SU-DHL-6 (cell line): Measurements from ENCODE around the gene NSG1.

Source experiments
- H2AFZ ChIP-seq: fragments of 200-600 bp; sonication (generic); 2 replicates; pipeline ENCODE4 v1.6.1; 2014; ENCODE audit warnings: low read depth, mild to moderate bottlenecking, moderate library complexity, mixed read lengths, antibody characterized with exemption, low read length; ENCODE audit not compliant: severe bottlenecking
- H3F3A ChIP-seq: fragments of 200-600 bp; shearing (Covaris generic); 2 replicates; pipeline ENCODE4 v1.6.0; 2016; ENCODE audit warnings: antibody characterized with exemption, mild to moderate bottlenecking; ENCODE audit not compliant: insufficient read depth
- H3K27ac ChIP-seq: fragments of 200-600 bp; sonication (generic); 2 replicates; pipeline ENCODE4 v1.5.1; 2016; ENCODE audit warnings: low read depth, mild to moderate bottlenecking, low read length, moderate library complexity, mixed read lengths
- H3K27me3 ChIP-seq: fragments of 200-600 bp; sonication (generic), shearing (Covaris generic); 2 replicates; pipeline ENCODE4 v1.6.0; 2014; ENCODE audit warnings: mild to moderate bottlenecking, low read length
- H3K36me3 ChIP-seq: fragments of 200-600 bp; sonication (generic); 2 replicates; pipeline ENCODE4 v1.6.1; 2014; ENCODE audit warnings: mild to moderate bottlenecking, low read length, mixed read lengths
- H3K4me2 ChIP-seq: fragments of 300-600, 200-600 bp; shearing (Covaris generic), sonication (generic); 2 replicates; pipeline ENCODE4 v1.6.0; 2014; ENCODE audit warnings: low read length, low read depth, mild to moderate bottlenecking; ENCODE audit not compliant: poor library complexity, severe bottlenecking
- H3K4me3 ChIP-seq: fragments of 200-600 bp; sonication (generic); 2 replicates; pipeline ENCODE4 v1.5.1; 2014; ENCODE audit warnings: antibody characterized with exemption, low read length, mild to moderate bottlenecking, mixed read lengths; ENCODE audit not compliant: insufficient read depth, poor library complexity, severe bottlenecking
- H3K79me2 ChIP-seq: fragments of 200-600 bp; sonication (generic); 2 replicates; pipeline ENCODE4 v1.6.1; 2014; ENCODE audit warnings: mild to moderate bottlenecking, low read length, moderate library complexity; ENCODE audit not compliant: insufficient read depth
- H3K9ac ChIP-seq: fragments of 200-600 bp; sonication (generic); 2 replicates; pipeline ENCODE4 v1.7.0; 2014; ENCODE audit warnings: mild to moderate bottlenecking, low read length
- H3K9me2 ChIP-seq: fragments of 200-600 bp; sonication (generic); replicated peaks from 2 replicates; pipeline ENCODE4 v1.6.1; 2014; ENCODE audit warnings: low read length; ENCODE audit not compliant: insufficient read depth
- H3K9me3 ChIP-seq: fragments of 200-600 bp; sonication (generic); 2 replicates; pipeline ENCODE4 v1.6.1; 2014; ENCODE audit warnings: low read length, mixed read lengths; ENCODE audit not compliant: insufficient read depth
- H4K20me1 ChIP-seq: fragments of 200-600 bp; sonication (generic); 2 replicates; pipeline ENCODE4 v1.6.1; 2014; ENCODE audit warnings: low read depth, mild to moderate bottlenecking, antibody characterized with exemption, low read length, moderate library complexity, mixed read lengths
- CTCF ChIP-seq: fragments of 200-600 bp; sonication (generic); IDR thresholded peaks from one replicate; pipeline ENCODE4 v1.5.1; 2017; ENCODE audit warnings: antibody characterized with exemption, mild to moderate bottlenecking, low read length, moderate library complexity; ENCODE audit not compliant: insufficient read depth, poor library complexity, severe bottlenecking
- EZH2phosphoT487 ChIP-seq: fragments of 200-600 bp; sonication (generic), shearing (Covaris generic); conservative IDR thresholded peaks from 2 replicates; pipeline ENCODE4 v1.6.1; 2018; ENCODE audit warnings: mild to moderate bottlenecking, antibody characterized with exemption, low read length, moderate library complexity, mixed read lengths

The NSG1 gene

GRCh38 chr4:4390515-4391240, 3.8 kb downstream of the NSG1 start:
- peaks cover 12% of the 10 kb centered on the region; the same call in 1 of the 2 replicates for H3K79me2 ChIP-seq
- H3K4me3 ChIP-seq = no peak overlapping the region
- no peak overlapping the region for H3K4me2 ChIP-seq
- TF ChIP-seq EZH2phosphoT487 (no peak), CTCF (no peak)
- H2AFZ ChIP-seq = no peak overlapping the region
- no peaks in the 10 kb centered on the region for H3K27me3 ChIP-seq
- 0 out of 2 replicates have a peak, but pooled peaks cover 5% of the 10 kb centered on the region for H3F3A ChIP-seq
- H3K36me3 ChIP-seq = no peaks in the 10 kb centered on the region
- H3K9me3 ChIP-seq = no peaks in the 10 kb centered on the region
- H3K9me2 ChIP-seq = no peaks in the 10 kb centered on the region
- H3K9ac ChIP-seq = no peak overlapping the region
- H3K27ac ChIP-seq = no peak overlapping the region
- H4K20me1 ChIP-seq = no peaks in the 10 kb centered on the region

- H3K4me3 ChIP-seq = no peak overlapping the region
- no peak overlapping the region for H2AFZ ChIP-seq
- 0 out of 2 replicates have a peak, but pooled peaks cover 5% of the 10 kb centered on the region for H3F3A ChIP-seq
- peaks cover 19% of the 10 kb centered on the region for H3K79me2 ChIP-seq
- TF ChIP-seq CTCF (no peak), EZH2phosphoT487 (no peak)
- no peak overlapping the region for H3K4me2 ChIP-seq
- no peak overlapping the region for H3K27ac ChIP-seq
- no peaks in the 10 kb centered on the region for H3K9me3 ChIP-seq
- no peak overlapping the region for H3K9ac ChIP-seq
- H3K27me3 ChIP-seq = no peaks in the 10 kb centered on the region
- H4K20me1 ChIP-seq = no peaks in the 10 kb centered on the region
- no peaks in the 10 kb centered on the region for H3K36me3 ChIP-seq
- no peaks in the 10 kb centered on the region for H3K9me2 ChIP-seq
These were observed 5.0 kb downstream of the NSG1 start for GRCh38 chr4:4391866-4392265.

GRCh38 chr4:4392501-4393183, 5.7 kb downstream of the NSG1 start:
- no peak overlapping the region for H3K27ac ChIP-seq
- H3K9me3 ChIP-seq = no peaks in the 10 kb centered on the region
- no peak overlapping the region for H3K4me3 ChIP-seq
- H3K9ac ChIP-seq = no peak overlapping the region
- no peaks in the 10 kb centered on the region for H3K9me2 ChIP-seq
- H3K36me3 ChIP-seq = no peaks in the 10 kb centered on the region
- no peak overlapping the region for H3K4me2 ChIP-seq
- no peaks in the 10 kb centered on the region for H4K20me1 ChIP-seq
- H3K27me3 ChIP-seq = no peaks in the 10 kb centered on the region
- H2AFZ ChIP-seq = no peak overlapping the region
- H3K79me2 ChIP-seq = peaks cover 25% of the 10 kb centered on the region
- TF ChIP-seq EZH2phosphoT487 (no peak), CTCF (no peak)
- H3F3A ChIP-seq = 0 out of 2 replicates have a peak, but pooled peaks cover 5% of the 10 kb centered on the region
